ENCODE data around the gene SRRM5. TPM values are rescaled to one million over a fixed set of nuclear protein-coding genes. Genes with fewer than 3 reads are reported as not detected.
"Not testable (repeated sequence)": the region's sequence is repeated elsewhere in the genome, so short reads cannot be mapped to it uniquely, and the experiment has no call there.

The SRRM5 gene
- total RNA-seq, 1 experiment from 2014 or later: 0.12 TPM

- no peak for DNase-seq (ENCODE audit: low read depth)
Observed at GRCh38 chr19:43591904-43592772, 19.8 kb upstream of the SRRM5 start.

GRCh38 chr19:43592800-43593350 is 19.0 kb upstream of the SRRM5 start:
- no peak for DNase-seq (ENCODE audit: low read depth)

- DNase-seq (ENCODE audit: low read depth): no peak
Observed at GRCh38 chr19:43594081-43594697, 17.7 kb upstream of the SRRM5 start.

GRCh38 chr19:43594710-43595604 is 16.9 kb upstream of the SRRM5 start:
- peak; percentile 59 for DNase-seq (ENCODE audit: low read depth)

DNA sequence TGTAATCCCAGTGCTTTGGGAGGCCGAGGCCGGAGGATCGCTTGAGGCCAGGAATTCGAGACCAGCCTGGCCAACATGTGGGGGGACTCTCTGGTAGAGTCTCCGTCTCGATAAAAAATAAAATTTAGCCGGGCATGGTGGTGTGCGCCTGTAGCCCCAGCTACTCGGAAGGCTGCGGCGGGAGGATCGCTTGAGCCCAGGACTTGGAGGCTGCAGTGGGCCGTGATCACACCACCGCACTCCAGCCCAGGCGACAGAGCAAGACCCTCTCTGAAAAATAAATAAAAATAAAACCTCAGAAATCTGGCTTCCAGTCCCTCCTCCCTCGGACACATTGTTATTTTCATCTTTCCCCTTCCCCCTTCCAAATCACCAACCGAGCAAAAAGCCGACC is 16.3 kb upstream of the SRRM5 start:
- DNase-seq (ENCODE audit: low read depth): no peak

GRCh38 chr19:43595999-43596841 is 15.7 kb upstream of the SRRM5 start, which contains the start of the genes IRGQ and ZNF576:
Gene IRGQ, minus strand, starts transcription at chr19:43596134. Its CDS starts 796 bp downstream, at chr19:43595338.
Gene ZNF576, plus strand, starts transcription at chr19:43596595. Its CDS starts 514 bp downstream, at chr19:43597109.
- peak; percentile 98 for DNase-seq (ENCODE audit: low read depth)

- DNase-seq (ENCODE audit: low read depth): no peak
Observed at GRCh38 chr19:43596842-43597461, 14.9 kb upstream of the SRRM5 start.

DNA sequence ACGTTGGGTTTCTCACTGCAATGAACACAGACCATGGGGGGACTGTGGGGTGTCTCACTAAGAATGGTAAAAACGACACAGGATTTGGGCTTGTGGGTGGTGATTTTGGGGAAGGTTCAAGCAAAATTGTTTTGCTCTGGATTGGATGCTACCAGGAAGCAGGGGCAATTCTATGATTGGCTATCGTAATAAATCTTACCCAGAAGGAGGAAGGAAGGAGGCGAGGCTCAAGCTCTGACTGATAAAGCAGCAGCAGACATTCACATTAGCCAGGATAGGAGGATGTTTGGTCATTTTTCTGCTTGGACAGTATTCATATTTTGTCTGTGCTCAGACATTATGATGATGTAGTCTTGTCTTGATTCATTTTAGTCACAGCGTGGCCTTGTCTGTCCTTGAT is 14.0 kb upstream of the SRRM5 start:
- DNase-seq (ENCODE audit: low read depth): no peak

GRCh38 chr19:43598445-43599240 is 13.2 kb upstream of the SRRM5 start:
- no peak for DNase-seq (ENCODE audit: low read depth)

GRCh38 chr19:43599635-43600295 is 12.1 kb upstream of the SRRM5 start:
- no peak for DNase-seq (ENCODE audit: low read depth)

DNA sequence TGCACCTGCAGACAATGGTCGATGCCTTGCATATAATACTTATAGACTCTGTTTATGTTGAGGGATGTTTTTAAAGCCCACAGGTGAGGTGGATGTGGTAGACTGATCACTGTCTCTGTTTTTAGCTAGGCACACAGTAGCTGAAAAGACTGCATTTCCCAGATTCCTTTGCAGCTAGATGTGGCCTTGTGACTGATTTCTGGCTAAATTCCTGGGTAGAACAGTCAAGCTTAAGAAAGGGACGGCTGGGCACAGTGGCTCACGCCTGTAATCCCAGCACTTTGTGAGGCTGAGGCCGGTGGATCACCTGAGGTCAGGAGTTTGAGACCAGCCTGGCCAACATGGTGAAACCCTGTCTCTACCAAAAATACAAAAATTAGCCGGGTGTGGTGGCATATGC is 11.6 kb upstream of the SRRM5 start:
- DNase-seq (ENCODE audit: low read depth): not testable (repeated sequence)

DNA sequence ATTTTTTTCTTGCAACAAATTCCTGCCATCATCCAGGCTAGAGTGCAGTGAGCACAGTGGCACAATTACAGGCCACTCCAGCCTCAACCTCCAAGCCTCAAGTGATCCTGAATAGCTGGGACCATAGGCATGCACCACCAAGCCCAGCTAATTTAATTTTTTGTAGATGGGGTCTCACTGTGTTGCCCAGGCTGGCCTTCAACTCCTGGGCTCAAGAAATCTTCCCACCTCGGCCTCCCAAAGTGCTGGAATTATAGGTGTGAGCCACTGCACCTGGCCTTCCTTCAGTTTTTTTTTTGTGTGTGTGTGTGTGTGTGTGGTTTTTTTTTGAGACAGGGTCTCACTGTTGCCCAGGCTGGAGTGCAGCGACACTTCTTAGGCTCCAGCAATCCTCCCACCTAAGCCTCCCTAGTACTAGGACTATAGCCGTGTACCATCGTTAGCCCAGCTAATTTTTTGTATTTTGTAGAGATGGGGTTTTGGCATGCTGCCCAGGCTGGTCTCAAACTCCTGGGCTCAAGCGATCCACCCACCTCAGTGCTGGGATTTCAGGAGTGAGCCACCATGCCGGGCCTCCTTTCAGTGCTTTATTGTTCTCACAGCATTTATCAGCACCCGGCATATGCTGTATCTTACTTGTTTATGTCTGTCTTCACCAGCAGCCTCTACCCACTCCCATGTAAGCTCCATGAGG is 5.9 kb upstream of the SRRM5 start:
- no peak for DNase-seq (ENCODE audit: low read depth)

DNA sequence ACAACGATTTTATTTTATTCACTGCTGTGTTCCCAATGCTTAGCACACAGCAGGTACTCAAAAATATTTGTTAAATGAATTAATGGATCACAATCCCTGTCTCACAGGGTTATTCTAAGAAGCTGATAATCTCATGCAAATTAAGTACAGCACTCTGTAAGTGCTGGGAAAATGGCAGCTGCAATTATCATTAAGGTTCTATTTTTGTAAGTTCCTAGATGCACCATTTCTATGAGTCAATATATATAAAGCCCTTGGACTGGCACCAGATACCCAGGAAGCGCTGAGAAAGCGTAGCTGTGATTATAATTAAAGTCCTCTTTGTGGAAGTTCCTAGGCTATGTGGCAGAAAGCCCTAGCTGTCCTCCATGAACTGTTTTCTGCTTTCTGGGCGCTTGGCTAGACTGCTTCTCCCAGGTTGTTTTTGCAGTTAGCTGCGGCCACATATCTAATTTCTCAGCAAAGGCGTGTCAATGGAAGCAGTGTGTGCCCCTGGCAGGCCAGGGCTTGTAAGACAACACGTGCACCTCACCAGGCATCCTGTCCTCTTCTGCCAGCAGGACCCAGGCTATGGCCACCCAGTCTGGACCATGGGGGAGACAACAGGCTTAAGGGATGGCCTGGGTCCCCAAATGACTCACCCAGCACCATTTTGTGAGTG is 5.2 kb upstream of the SRRM5 start:
- no peak for DNase-seq (ENCODE audit: low read depth)

GRCh38 chr19:43607238-43608205 is 4.4 kb upstream of the SRRM5 start:
- no peak for DNase-seq (ENCODE audit: low read depth)

GRCh38 chr19:43609872-43610271 is 2.0 kb upstream of the SRRM5 start:
- DNase-seq (ENCODE audit: low read depth): no peak

DNA sequence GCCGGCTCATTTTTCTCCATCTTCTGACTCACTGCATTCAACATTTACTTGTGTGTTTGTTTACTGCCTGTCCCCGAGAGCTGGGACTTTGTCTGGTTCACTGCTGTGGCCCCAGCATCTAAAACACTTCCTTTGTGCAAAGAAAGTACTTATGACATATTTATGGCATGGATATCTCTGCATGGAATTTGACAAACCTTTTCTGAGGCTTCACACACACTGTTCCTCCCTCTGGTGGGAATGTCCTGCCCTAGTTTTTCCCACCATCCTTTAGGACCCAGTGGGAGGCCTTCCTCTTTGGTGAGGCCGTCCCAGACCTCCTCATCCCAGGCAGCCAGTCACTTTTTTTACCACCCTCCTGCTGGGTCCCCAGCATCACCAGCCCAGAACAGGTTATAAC is 1.4 kb upstream of the SRRM5 start:
- DNase-seq (ENCODE audit: low read depth): no peak

- DNase-seq (ENCODE audit: low read depth): no peak
Observed at GRCh38 chr19:43612374-43612773, 486 bp downstream of the SRRM5 start.

Data from RPMI7951 (cell line).